HCT116 (cell line): ENCODE measurements around the gene SLC7A8. TPM values are rescaled to one million over a fixed set of nuclear protein-coding genes. Genes with fewer than 3 reads are reported as not detected.

Source experiments
- ATAC-seq: fragments of 200-7000 bp; cut with Tn5 transposase; 2 replicates; pipeline ENCODE4 v1.9.1; 2020; ENCODE audit warnings: mild to moderate bottlenecking, moderate library complexity
- BruUV-seq: library from RNA; stranded (reverse); fragments of 400-500 nt; replicated peaks from 2 replicates; lab custom pipeline; 2021; lab: Mats Ljungman, UMichigan
- CTCF ChIA-PET: fragments of 300-600 bp; sonication (Branson Sonifier 250); formaldehyde crosslinking; loops from one replicate; lab custom pipeline; 2021; ENCODE audit warnings: antibody characterized with exemption; lab: Charles Lee
- POLR2A ChIA-PET: fragments of 300-600, 350-600 bp; sonication (Branson Sonifier 250); formaldehyde crosslinking; loops from one replicate; lab custom pipeline; 2021; ENCODE audit warnings: antibody characterized with exemption; lab: Charles Lee
- RAD21 ChIA-PET, 2 experiments: fragments of 300-600 bp; sonication (Branson Sonifier 250); formaldehyde crosslinking; loops; one replicate each; lab custom pipeline; 2023; ENCODE audit warnings: low total read pairs in 2 of 2; ENCODE audit not compliant: uncharacterized antibody in 2 of 2, unreplicated experiment in 2 of 2, low non-redundant PET in 1 of 2; lab: Charles Lee
- DNase-seq: peaks from one replicate; pipeline ENCODE4 v3.0.0-alpha.2; 2010; ENCODE audit warnings: low read depth, low spot score
- H2AFZ ChIP-seq: fragments of 200-600 bp; shearing (Covaris generic), sonication (generic); 2 replicates; pipeline ENCODE4 v1.6.1; 2017; ENCODE audit warnings: low read depth, mixed run types, mixed read lengths, antibody characterized with exemption, low read length; ENCODE audit not compliant: poor library complexity, severe bottlenecking
- H3K27ac ChIP-seq: 2 replicates; pipeline ENCODE4 v1.5.1; 2012; ENCODE audit warnings: low read depth, low read length
- H3K27me3 ChIP-seq: fragments of 200-600 bp; sonication (generic); 2 replicates; pipeline ENCODE4 v1.6.1; 2016; ENCODE audit warnings: mixed run types, low read length, mixed read lengths; ENCODE audit not compliant: insufficient read depth
- H3K36me3 ChIP-seq, 2 experiments: fragments of 200-500 bp in 1 of 2; fragments of 200-600 bp in 1 of 2; sonication (Bioruptor generic) in 1 of 2; sonication (generic) in 1 of 2; 2 replicates each; pipeline versions ENCODE4 v1.5.1 to v1.6.1; 2014 to 2016; ENCODE audit warnings: low read length in 2 of 2, inconsistent platforms in 1 of 2, mixed read lengths in 1 of 2, mixed run types in 1 of 2; ENCODE audit not compliant: insufficient read depth in 2 of 2, control insufficient read depth in 1 of 2
- H3K4me1 ChIP-seq, 2 experiments: fragments of 200-600 bp in 1 of 2; sonication (generic) in 1 of 2; 2 replicates each; pipeline versions ENCODE4 v1.5.1 to v1.6.1; 2012 to 2017; ENCODE audit warnings: low read length in 2 of 2, inconsistent platforms in 1 of 2, mild to moderate bottlenecking in 1 of 2, mixed read lengths in 1 of 2, mixed run types in 1 of 2, moderate library complexity in 1 of 2; ENCODE audit not compliant: insufficient read depth in 2 of 2, control insufficient read depth in 1 of 2
- H3K4me2 ChIP-seq: fragments of 200-600 bp; sonication (generic); 2 replicates; pipeline ENCODE4 v1.6.1; 2017; ENCODE audit warnings: mixed run types, low read length, mixed read lengths
- H3K4me3 ChIP-seq, 2 experiments: fragments of 200-600 bp in 1 of 2; sonication (generic) in 1 of 2; replicated peaks in 1 of 2; 2 replicates each; pipeline ENCODE4 v1.5.1; 2011 to 2016; ENCODE audit warnings: low read length in 2 of 2, control low read depth in 1 of 2, low read depth in 1 of 2, mild to moderate bottlenecking in 1 of 2, mixed read lengths in 1 of 2, mixed run types in 1 of 2
- H3K79me2 ChIP-seq: fragments of 200-600 bp; sonication (generic); 2 replicates; pipeline ENCODE4 v1.6.1; 2017; ENCODE audit warnings: mild to moderate bottlenecking, mixed run types, low read length, moderate library complexity, mixed read lengths; ENCODE audit not compliant: insufficient read depth
- H3K9ac ChIP-seq: fragments of 200-600 bp; sonication (generic); 2 replicates; pipeline ENCODE4 v1.6.1; 2016; ENCODE audit warnings: low read length, mixed read lengths
- H3K9me2 ChIP-seq: fragments of 200-600 bp; sonication (generic), shearing (Covaris generic); 2 replicates; pipeline ENCODE4 v1.6.1; 2017; ENCODE audit warnings: mixed run types, mild to moderate bottlenecking, moderate library complexity; ENCODE audit not compliant: insufficient read depth
- H3K9me3 ChIP-seq, 2 experiments: fragments of 200-500 bp in 1 of 2; fragments of 200-600 bp in 1 of 2; sonication (Bioruptor generic) in 1 of 2; sonication (generic) in 1 of 2; 2 replicates each; pipeline ENCODE4 v1.6.1; 2014 to 2017; ENCODE audit warnings: low read length in 2 of 2, mixed read lengths in 2 of 2, inconsistent platforms in 1 of 2, low read depth in 1 of 2, mild to moderate bottlenecking in 1 of 2, mixed run types in 1 of 2, moderate library complexity in 1 of 2; ENCODE audit not compliant: control insufficient read depth in 1 of 2, insufficient read depth in 1 of 2
- H4K20me1 ChIP-seq: fragments of 200-600 bp; sonication (generic), shearing (Covaris generic); 2 replicates; pipeline ENCODE4 v1.6.1; 2017; ENCODE audit warnings: mixed run types, mild to moderate bottlenecking, moderate library complexity; ENCODE audit not compliant: insufficient read depth
- ATF3 ChIP-seq: IDR thresholded peaks from 2 replicates; pipeline ENCODE4 v1.6.1; 2012
- CEBPB ChIP-seq: IDR thresholded peaks from 2 replicates; pipeline ENCODE4 v1.6.1; 2012; ENCODE audit warnings: low read depth
- CTCF ChIP-seq, 3 experiments: fragments of 200-600 bp in 1 of 3; sonication (generic) in 1 of 3; IDR thresholded peaks in 2 of 3; conservative IDR thresholded peaks in 1 of 3; 2 replicates each; pipeline ENCODE4 v1.5.1; 2012 to 2017; ENCODE audit warnings: low read depth in 2 of 3, low read length in 2 of 3, antibody characterized with exemption in 1 of 3, borderline replicate concordance in 1 of 3, control low read depth in 1 of 3, mild to moderate bottlenecking in 1 of 3, mixed read lengths in 1 of 3, mixed run types in 1 of 3, moderate library complexity in 1 of 3; ENCODE audit not compliant: insufficient read depth in 1 of 3
- EGR1 ChIP-seq: IDR thresholded peaks from 2 replicates; pipeline ENCODE4 v1.6.1; 2012; ENCODE audit warnings: low read depth
- ELF1 ChIP-seq: IDR thresholded peaks from 2 replicates; pipeline ENCODE4 v1.6.1; 2012; ENCODE audit warnings: low read depth, borderline replicate concordance
- EZH2 ChIP-seq: fragments of 200-600 bp; sonication (generic); IDR thresholded peaks from 2 replicates; pipeline ENCODE4 v1.6.1; 2017; ENCODE audit warnings: antibody characterized with exemption, mixed run types
- EZH2phosphoT487 ChIP-seq: fragments of 200-600 bp; IDR thresholded peaks from 2 replicates; pipeline ENCODE4 v1.6.1; 2018; ENCODE audit warnings: antibody characterized with exemption, borderline replicate concordance
- FOSL1 ChIP-seq: IDR thresholded peaks from 2 replicates; pipeline ENCODE4 v1.6.1; 2012; ENCODE audit warnings: low read depth
- MAX ChIP-seq: IDR thresholded peaks from 2 replicates; pipeline ENCODE4 v1.6.1; 2012
- POLR2A ChIP-seq: IDR thresholded peaks from 2 replicates; pipeline ENCODE4 v1.7.0; 2011; ENCODE audit warnings: borderline replicate concordance; ENCODE audit not compliant: insufficient read depth, insufficient read length; ENCODE audit errors: extremely low read depth
- POLR2AphosphoS5 ChIP-seq: IDR thresholded peaks from 2 replicates; pipeline ENCODE4 v1.6.1; 2011; ENCODE audit warnings: mild to moderate bottlenecking, low read depth, low read length, moderate library complexity
- RAD21 ChIP-seq: IDR thresholded peaks from 2 replicates; pipeline ENCODE4 v1.6.1; 2012; ENCODE audit warnings: low read depth, mild to moderate bottlenecking
- REST ChIP-seq: IDR thresholded peaks from 2 replicates; pipeline ENCODE4 v1.6.1; 2012; ENCODE audit warnings: low read depth
- SP1 ChIP-seq: IDR thresholded peaks from 2 replicates; pipeline ENCODE4 v1.6.1; 2012; ENCODE audit warnings: low read depth
- SRF ChIP-seq: IDR thresholded peaks from 2 replicates; pipeline ENCODE4 v1.6.1; 2012; ENCODE audit warnings: low read depth
- TCF7L2 ChIP-seq: IDR thresholded peaks from 2 replicates; pipeline ENCODE4 v1.7.0; 2011; ENCODE audit warnings: borderline replicate concordance, inconsistent platforms; ENCODE audit not compliant: insufficient read depth, insufficient read length; ENCODE audit errors: extremely low read depth
- YY1 ChIP-seq: IDR thresholded peaks from 2 replicates; pipeline ENCODE4 v1.6.1; 2011; ENCODE audit warnings: low read length, low read depth, moderate library complexity, mild to moderate bottlenecking; ENCODE audit not compliant: insufficient replicate concordance; ENCODE audit errors: extremely low read depth
- ZBTB33 ChIP-seq: IDR thresholded peaks from 2 replicates; pipeline ENCODE4 v1.6.1; 2011; ENCODE audit warnings: mild to moderate bottlenecking, low read length, moderate library complexity; ENCODE audit not compliant: insufficient replicate concordance; ENCODE audit errors: extremely low read depth
- ZFX ChIP-seq: fragments of 450-650 bp; IDR thresholded peaks from 2 replicates; pipeline ENCODE4 v1.6.1; 2017
- intact Hi-C: fragments of 100-400 bp; cut with micrococcal nuclease; formaldehyde crosslinking; loops from 2 replicates; pipeline ENCODE4 v1.10.0; 2022
- total RNA-seq: library from RNA; stranded (reverse); gene quantifications from one replicate; pipeline ENCODE4 v1.2.1, GENCODE V29; 2021; ENCODE audit not compliant: unreplicated experiment

SLC7A8 gene
- total RNA-seq, 1 experiment from 2014 or later, result 5.3 TPM

- no peak for DNase-seq
- H3K4me3 ChIP-seq, result no peak overlapping the region
- H3K79me2 ChIP-seq, result no peaks in the 10 kb centered on the region
- no peak overlapping the region for H3K27ac ChIP-seq
- ChIA-PET CTCF (interaction anchor here (0.9 kb wide), 1 partner anchor 22 kb away, joined by 3 read pairs; no protein-coding TSS in a partner anchor), POLR2A (no interaction called here), RAD21 (no interaction called here)
- TF ChIP-seq EZH2, result no peak
- TF ChIP-seq CEBPB, result no peak
- TF ChIP-seq CTCF (IDR thresholded peaks at IDR 0.05 in 2 of 3, conservative IDR thresholded peaks at IDR 0.05 in 1 of 3; ENCODE audit: borderline replicate concordance in 1 of 3, insufficient read depth in 1 of 3, low read depth in 2 of 3, low read length in 2 of 3), result no peak
- no peak for TF ChIP-seq SP1
- no peak for TF ChIP-seq SRF
- TF ChIP-seq ELF1, result no peak
- no peak for TF ChIP-seq ZFX
- TF ChIP-seq POLR2A, result no peak
- TF ChIP-seq RAD21, result no peak
- no peak for TF ChIP-seq ATF3
- TF ChIP-seq TCF7L2, result no peak
- TF ChIP-seq ZBTB33, result no peak
- TF ChIP-seq POLR2AphosphoS5, result no peak
- TF ChIP-seq REST, result no peak
- TF ChIP-seq FOSL1, result no peak
- no peak for TF ChIP-seq EZH2phosphoT487
- no peak for TF ChIP-seq EGR1
- TF ChIP-seq YY1, result no peak
- TF ChIP-seq MAX, result no peak
- no peaks in the 10 kb centered on the region for H4K20me1 ChIP-seq
- no peaks in the 10 kb centered on the region for H3K9me2 ChIP-seq
- H3K27me3 ChIP-seq, result no peaks in the 10 kb centered on the region
- H3K4me2 ChIP-seq, result no peak overlapping the region
- no peak overlapping the region for H3K9ac ChIP-seq
- H3K9me3 ChIP-seq, result no peaks in the 10 kb centered on the region
- no peaks in the 10 kb centered on the region for H3K36me3 ChIP-seq
- intact Hi-C loops, result no loop called here
- no TSS peak for BruUV-seq
- no peak overlapping the region for H2AFZ ChIP-seq
- H3K4me1 ChIP-seq, result peaks cover 0 to 6% of the 10 kb centered on the region in 2 experiments; a peak in 2 of 4 replicates
- no peak for ATAC-seq
These were observed 40.6 kb downstream of the SLC7A8 start for GRCh38 chr14:23142826-23143225.
